NCI-H446 (cell line): ENCODE results near the gene TBC1D1.

Experiments used
- DNase-seq, 2 experiments: peaks; one replicate each; lab custom pipeline; 2025; lab: John Stamatoyannopoulos, UW

The TBC1D1 gene

DNA sequence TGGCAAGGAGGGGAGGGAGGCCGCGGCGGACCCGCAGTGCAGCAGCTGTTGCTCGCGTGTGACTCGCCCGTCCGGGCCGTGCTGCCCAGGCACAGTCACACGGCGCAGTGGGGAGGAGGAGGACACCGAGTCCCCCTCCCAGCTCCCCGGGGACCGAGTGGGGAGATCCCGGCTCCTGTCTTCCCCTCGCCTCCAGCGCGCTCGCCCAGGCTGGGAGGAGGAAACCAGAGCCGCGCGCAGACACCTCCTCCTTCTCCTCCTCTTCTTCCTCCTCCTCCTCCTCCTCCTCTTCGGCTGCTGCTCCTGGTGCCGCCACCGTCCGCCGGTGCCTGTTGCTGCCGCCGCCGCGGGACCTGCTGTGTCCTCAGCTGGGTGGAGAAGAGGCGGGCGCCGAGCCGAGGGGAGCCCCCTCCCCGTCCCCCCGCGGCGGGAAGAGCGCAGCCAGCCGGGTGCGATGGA lies at the start of gene TBC1D1:
TSS of gene TBC1D1 (plus strand) at position 284 of the 459 bp plus-strand sequence. CDS start 11,012 bp downstream, outside the sequence.
- DNase-seq, result no peak

GRCh38 chr4:37844204-37844603 lies 46.7 kb upstream of the TBC1D1 start:
- DNase-seq, result no peak

- DNase-seq, result no peak
Measured at GRCh38 chr4:37845201-37845600, 45.7 kb upstream of the TBC1D1 start.

GRCh38 chr4:37847311-37847884 lies 43.5 kb upstream of the TBC1D1 start:
- no peak for DNase-seq

- DNase-seq, result no peak
Measured at GRCh38 chr4:37852376-37852775, 38.5 kb upstream of the TBC1D1 start.

DNA sequence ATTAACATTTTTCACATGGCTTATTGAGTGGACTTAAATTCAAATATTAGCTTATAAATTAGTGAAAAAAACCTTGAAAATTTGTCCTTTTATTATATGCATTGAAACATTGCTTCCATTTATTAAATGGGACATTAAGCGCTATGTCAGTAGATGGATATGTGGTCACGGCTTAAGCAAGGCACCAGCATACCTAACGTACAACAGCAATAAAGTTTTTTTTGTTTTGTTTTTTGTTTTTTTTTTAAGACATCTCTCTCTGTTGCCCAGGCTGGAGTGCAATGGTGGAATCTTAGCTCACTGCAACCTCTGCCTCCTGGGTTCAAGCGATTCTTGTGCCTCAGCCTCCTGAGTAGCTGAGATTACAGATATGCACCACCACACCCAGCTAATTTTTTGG lies 32.8 kb upstream of the TBC1D1 start:
- DNase-seq, result no peak

GRCh38 chr4:37858872-37859271 lies 32.0 kb upstream of the TBC1D1 start:
- no peak for DNase-seq

DNA sequence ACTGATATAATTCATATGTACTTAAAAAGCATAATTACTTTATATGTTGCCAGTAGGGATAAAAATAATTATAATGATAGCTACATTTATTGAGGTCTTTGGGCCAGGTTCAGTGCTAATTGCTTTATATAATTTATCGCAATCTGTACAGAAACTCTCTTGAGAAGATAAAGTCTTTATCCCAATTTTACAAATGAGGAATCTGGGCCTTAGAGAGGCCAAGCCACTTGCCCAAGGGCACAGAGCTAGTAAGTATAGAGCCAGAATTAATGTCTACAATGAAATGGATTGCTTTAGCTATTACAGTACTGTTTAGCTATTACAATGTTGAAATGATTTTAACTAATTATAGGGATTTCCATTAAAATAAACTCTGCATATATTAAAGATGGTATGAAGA lies 30.6 kb upstream of the TBC1D1 start:
- DNase-seq, result no peak

- no peak for DNase-seq
Measured at GRCh38 chr4:37862961-37863360, 27.9 kb upstream of the TBC1D1 start.

GRCh38 chr4:37864786-37865185 lies 26.1 kb upstream of the TBC1D1 start:
- no peak for DNase-seq

GRCh38 chr4:37865450-37865849 lies 25.4 kb upstream of the TBC1D1 start:
- no peak for DNase-seq

GRCh38 chr4:37867102-37867501 lies 23.8 kb upstream of the TBC1D1 start:
- no peak for DNase-seq

DNA sequence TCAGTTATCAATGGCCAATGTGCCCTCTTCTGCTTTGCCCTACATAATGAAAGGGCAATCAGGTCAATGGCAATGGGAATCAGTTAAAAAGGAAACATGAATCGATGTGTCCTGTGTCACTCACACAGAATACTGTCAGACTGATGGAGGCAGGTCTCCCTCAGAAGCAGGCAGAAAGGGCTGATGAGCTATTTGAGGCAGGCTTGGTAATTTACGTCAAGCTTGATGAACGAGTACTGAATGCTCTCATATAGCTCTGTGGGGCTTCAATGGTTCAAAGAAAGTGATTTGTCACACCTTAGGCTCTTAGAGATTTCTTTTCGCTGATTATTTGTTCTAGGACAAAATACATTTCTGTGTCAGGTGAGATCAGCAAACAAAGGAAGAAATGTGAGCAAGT lies 22.6 kb upstream of the TBC1D1 start:
- DNase-seq, result no peak

- DNase-seq, result no peak
Measured at GRCh38 chr4:37872310-37872988, 18.4 kb upstream of the TBC1D1 start.

DNA sequence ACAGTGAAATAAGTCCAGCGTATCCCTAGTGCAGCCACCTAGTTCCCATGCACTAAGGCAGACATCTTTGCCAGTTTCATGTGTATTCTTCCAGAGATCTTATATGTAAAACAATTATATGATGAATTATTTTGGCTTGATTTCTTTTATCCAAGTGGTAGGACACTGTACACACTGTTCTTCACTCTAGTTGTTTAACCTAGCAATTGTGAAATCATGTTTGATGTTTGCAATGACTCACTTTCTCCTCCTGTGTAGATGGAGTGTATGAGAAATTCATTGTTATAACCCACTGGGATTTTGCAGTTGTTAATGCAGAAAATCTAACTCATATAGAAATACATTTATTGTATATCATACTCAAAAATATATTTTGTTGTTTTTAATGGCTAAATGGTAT lies 17.5 kb upstream of the TBC1D1 start:
- no peak for DNase-seq

DNA sequence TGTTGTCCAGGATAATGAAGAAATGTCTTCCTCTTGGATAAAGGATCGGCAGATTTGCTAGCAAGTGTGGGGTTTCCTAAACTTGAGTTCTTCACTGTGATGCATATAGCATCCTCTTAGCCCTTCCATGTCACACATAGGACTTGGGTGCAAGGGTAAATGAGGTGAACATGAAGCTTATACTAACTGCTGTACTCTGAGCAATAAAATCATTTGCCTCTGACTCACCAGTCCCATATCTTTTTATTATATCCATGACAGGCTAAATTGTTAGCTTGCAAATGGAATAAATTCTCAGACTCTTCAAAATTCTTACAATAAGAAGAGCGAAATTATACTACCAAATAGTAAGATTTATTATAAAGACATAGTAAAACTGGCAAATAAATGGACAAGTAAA lies 14.7 kb upstream of the TBC1D1 start:
- no peak for DNase-seq

- no peak for DNase-seq
Measured at GRCh38 chr4:37879365-37879764, 11.5 kb upstream of the TBC1D1 start.

- DNase-seq, result no peak
Measured at GRCh38 chr4:37881811-37882210, 9.1 kb upstream of the TBC1D1 start.

- no peak for DNase-seq
Measured at GRCh38 chr4:37882665-37883296, 8.1 kb upstream of the TBC1D1 start.

DNA sequence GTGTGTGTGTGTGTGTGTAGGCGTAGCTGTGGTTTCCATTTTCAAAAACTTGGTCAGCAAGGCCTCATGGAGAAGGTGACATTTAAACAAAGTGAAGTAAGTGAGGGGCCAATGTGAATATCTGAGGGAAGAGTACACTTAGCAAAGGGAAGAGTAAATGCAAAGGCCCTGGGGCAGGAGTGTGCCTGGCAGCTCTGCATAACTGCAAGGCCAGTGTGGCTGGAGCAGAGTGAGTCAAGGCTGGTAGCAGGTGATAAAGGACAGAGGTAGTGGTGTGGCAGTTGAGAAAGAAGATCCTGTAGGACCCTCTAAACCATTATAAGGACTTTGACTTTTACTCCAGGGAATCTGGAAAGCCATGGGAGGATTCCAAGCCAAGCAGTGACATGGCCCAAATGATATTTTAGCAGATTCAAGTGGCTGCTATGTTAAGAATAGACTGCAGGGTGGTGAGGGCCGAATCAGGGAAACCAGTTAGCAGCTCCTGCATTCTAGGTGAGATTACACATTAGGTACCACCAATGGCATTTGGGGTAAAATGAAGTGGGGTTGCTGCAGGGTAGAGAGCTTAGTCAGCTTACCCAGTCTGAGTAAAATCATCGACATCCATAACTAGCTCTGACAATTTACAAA lies 5.9 kb upstream of the TBC1D1 start:
- DNase-seq, result no peak

- no peak for DNase-seq
Measured at GRCh38 chr4:37885496-37885895, 5.4 kb upstream of the TBC1D1 start.

DNA sequence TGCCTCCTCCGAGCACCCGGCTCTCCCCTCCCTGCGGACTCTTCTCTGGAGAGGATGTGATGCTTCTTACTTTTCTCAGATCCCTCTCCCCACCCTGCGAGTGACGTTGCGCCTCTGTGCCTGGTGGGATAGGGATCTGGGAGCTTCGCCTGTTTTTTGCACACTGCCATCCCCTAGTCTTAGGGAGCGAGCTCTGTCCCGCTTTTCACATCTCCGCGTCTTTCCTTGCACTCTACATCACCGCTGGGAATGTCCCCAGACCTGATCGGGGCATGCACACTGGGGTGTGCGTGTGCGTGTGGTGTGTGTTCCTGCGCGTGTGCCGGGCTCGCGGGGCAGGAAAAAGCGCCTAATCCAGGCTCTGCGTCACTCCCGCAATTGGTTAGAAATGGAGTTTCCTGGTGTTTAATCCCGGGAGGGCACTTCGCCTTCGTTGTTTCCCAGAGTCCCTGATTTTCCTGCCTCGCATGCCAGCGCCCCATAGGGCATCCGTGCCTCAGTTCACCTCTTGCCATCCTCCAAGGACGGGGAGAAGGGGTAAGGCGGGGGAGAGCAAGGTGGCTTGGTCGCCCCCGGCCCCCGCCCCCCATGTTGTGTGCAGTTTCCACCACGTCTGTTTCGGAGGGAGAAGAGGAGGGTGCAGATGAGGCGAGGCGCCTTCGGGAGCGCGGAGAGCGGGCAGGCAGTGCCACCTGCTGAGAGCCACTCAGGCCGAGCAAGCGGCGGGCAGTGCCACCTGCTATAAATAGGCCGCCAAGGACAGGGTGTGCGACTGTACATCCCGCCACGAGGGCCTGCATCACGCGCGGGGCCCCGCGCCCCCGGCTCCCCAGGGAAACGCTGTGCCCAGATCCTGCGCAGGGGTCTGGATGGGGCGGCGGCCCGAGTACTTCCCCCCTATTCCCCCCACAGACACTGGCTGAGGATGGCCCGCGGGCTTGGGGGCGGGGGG lies 759 bp upstream of the TBC1D1 start:
- no peak for DNase-seq
